GM13976 (cell line): Measurements from ENCODE around the gene GLB1L2.

Experiments
- DNase-seq: peaks from one replicate; pipeline ENCODE4 v3.0.0; 2012; ENCODE audit warnings: low spot score
- in situ Hi-C: fragments of 300-500 bp; cut with MboI; formaldehyde crosslinking; loops from one replicate; pipeline ENCODE4 v1.12.0; 2022; ENCODE audit warnings: low sequenced_read_pairs, mixed read lengths, inconsistent platforms; ENCODE audit not compliant: unreplicated experiment
- TF ChIP-seq, protein P1 (sequence below): IDR thresholded peaks from 2 replicates; pipeline ENCODE4 v1.5.1; 2012; ENCODE audit warnings: borderline replicate concordance, mild to moderate bottlenecking; ENCODE audit not compliant: insufficient read depth; ENCODE audit errors: extremely low read depth, missing control alignments, control extremely low read depth

GLB1L2 gene

DNA sequence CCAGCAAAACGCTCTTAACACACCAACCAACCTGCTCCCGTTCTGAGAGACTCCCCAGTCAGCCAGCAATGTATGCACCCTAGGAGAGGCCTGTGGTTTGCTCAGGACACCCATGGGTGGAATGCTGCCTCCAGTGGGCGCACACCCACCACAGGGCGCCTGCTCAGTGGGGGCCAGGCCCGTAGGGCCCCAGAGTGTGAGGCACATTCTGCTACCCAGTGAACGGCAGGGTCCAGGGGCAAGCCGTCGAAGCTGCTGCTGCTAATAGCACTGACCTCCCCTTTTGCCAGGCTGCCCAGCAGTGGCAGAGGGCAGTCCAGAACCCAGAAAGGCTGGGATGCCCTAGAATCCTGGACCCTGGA, 67.5 kb downstream of the GLB1L2 start:
- DNase-seq, result no peak
- TF ChIP-seq, protein P1, sequence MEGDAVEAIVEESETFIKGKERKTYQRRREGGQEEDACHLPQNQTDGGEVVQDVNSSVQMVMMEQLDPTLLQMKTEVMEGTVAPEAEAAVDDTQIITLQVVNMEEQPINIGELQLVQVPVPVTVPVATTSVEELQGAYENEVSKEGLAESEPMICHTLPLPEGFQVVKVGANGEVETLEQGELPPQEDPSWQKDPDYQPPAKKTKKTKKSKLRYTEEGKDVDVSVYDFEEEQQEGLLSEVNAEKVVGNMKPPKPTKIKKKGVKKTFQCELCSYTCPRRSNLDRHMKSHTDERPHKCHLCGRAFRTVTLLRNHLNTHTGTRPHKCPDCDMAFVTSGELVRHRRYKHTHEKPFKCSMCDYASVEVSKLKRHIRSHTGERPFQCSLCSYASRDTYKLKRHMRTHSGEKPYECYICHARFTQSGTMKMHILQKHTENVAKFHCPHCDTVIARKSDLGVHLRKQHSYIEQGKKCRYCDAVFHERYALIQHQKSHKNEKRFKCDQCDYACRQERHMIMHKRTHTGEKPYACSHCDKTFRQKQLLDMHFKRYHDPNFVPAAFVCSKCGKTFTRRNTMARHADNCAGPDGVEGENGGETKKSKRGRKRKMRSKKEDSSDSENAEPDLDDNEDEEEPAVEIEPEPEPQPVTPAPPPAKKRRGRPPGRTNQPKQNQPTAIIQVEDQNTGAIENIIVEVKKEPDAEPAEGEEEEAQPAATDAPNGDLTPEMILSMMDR, result no peak
- in situ Hi-C loops, result no loop called here

DNA sequence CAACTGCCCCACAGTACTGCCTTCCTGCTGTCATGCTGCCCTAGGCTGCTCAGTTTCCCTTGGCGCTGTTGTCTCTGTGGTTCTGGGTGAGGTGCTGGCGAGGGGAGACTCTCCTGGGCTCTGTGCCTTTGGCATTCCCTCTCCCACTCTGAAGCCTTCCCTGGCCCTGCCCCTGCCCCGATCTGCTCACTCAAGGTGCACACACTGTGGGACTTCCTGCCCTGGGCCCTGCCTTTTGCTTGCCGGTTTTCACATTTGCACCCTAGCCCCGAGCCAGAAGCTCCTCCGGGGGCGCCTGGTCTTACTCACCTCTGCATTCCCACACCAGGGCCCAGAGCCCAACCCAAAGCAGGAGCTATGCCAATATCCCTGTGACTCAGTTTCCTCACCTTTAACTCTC, 68.2 kb downstream of the GLB1L2 start:
- no peak for DNase-seq
- in situ Hi-C loops, result no loop called here
- TF ChIP-seq, protein P1, result no peak

DNA sequence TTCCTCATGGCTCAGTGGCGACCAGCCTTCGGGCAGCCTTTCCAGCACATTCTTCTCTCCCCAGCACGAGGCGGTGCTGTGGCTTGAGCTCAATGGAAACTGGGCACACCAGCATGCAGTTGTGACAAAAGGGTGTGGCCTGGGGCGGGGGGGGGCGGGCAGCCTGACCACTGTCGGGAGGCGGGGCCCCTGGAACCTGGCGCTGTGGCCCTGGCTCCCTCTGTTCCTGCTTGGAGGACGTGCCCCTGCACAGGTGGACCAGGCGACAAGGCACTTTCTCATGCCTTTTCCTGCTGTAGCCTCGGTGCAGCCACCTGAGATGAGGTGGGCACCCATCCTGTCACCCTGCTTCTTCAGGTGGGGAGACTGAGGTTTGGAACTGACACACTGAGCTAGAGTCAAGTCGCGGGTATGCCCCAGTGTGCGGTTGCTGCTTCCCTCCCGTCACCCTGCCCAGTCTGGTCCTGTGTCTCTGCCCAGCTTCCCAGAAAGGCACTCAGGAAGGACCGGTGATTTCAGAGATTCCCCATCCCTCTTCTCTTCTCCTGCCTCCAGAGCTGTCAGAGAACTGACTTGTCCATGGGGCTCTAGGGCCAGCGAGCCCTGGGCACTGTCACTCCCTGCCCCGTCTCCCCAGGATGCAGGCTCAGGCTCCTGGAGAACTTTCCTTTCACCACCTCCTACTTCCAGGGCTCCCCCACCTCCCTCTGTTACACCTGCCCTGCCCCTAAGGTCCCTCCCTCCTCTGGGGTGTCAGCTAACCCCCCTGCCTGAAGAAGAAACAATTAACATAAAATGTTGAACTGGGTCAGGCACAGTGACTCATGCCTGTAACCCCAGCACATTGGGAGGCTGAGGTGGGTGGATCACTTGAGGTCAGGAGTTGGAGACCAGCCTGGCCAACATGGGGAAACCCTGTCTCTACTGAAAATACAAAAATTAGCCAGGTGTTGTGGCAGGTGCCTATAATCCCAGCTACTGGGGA, 70.3 kb downstream of the GLB1L2 start:
- TF ChIP-seq, protein P1, result no peak
- no peak for DNase-seq
- in situ Hi-C loops, result no loop called here

DNA sequence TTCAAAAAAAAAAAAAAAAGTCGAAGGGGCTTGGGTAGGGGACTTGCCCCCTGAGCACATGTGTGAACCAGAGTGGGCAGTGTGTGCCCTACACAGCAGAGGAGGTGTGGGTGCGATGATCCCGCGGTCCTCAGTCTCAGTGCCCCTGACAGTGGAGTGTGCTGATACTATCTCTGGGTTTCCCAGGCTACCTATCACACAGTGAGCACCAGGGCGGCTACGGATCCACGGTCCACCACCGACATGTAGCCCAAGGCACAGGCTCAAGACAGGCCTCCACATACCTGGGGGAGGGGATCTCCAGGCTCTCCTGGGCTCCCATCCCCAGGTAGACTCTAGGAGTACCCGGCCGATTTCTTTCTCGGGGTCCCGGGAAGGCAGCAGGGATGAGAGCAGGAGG, 71.1 kb downstream of the GLB1L2 start:
- TF ChIP-seq, protein P1, result no peak
- DNase-seq, result no peak
- in situ Hi-C loops, result no loop called here

DNA sequence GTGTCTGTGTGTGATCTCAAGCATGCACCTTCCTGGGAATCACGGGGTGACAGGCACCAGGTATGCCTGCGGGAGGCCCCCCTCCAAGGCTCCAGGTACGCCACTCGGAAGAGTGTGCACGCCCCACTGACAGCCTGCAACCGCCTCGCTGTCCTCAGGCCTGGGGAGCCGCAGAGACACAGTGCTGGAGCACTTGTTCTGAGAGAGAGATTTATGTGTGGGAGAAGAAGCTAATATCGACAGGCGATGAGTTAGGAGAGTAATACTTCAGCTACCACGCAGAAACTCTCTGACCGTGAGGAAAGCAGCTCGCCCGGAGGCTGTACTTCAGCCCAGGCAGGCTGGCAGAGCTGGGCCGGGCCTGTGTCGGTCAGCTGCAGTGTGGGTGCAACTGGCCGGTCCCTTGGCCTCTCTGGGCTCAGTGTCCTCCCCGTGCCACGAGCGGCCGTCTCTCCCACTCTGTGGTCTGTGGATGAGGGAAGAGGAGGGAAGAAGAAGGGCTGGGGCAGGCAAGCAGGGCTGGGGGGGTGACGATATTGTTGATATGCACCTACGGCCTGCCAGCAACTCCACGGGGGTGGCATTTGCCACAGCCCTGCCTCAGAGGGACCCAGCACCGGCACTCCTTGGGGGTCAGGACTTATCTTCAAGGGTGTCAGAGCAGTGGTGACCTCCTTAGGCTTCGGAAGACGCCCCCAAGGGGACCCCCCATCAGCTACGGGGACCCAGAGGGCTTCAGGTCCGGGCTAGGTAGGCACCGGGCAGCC, 73.0 kb downstream of the GLB1L2 start:
- TF ChIP-seq, protein P1, result no peak
- in situ Hi-C loops, result no loop called here
- no peak for DNase-seq

DNA sequence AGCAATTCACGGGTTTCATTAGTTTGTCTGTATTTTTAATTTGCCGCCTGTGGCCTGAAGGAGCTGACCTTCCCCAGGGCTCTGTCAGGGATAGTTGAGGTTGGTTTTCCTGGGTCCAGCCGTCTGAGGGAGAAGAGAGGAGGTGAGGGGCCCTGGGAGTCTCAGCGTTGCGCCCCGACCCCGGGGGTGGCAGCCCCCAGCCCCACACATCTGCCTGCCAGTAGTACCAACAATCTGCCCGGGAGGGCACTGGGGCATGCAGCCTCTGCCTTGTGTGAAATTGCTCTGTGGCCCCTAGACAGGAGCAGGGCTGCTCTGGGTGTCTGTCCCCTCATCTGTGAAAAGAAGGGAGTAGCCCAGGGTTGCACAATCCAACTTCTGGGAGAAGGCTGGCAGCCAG, 73.6 kb downstream of the GLB1L2 start:
- in situ Hi-C loops, result no loop called here
- TF ChIP-seq, protein P1, result no peak
- no peak for DNase-seq
